HepG2 (cell line): ENCODE data around the gene AGR2. TPM values are rescaled to one million over a fixed set of nuclear protein-coding genes. Genes with fewer than 3 reads are reported as not detected.

ENCODE experiments used
- ARNT ChIP-seq: fragments of 450-650 bp; IDR thresholded peaks from 2 replicates; pipeline ENCODE4 v1.6.1; 2017
- CREB1 ChIP-seq, 2 experiments: fragments of 450-650 bp in 1 of 2; IDR thresholded peaks; 2 replicates each; pipeline ENCODE4 v1.6.1; 2016 to 2017; ENCODE audit warnings: control low read depth in 1 of 2, mild to moderate bottlenecking in 1 of 2, missing compliant biosample characterization in 1 of 2, missing genetic modification characterization in 1 of 2
- EP300 ChIP-seq, 3 experiments: sonication (generic) in 1 of 3; formaldehyde crosslinking in 1 of 3; IDR thresholded peaks; 2 replicates each; pipeline versions ENCODE4 v1.5.1 to v1.6.1; 2011 to 2020; ENCODE audit warnings: low read depth in 2 of 3, low read length in 2 of 3, borderline replicate concordance in 1 of 3, improper control_type of control experiment in 1 of 3, mild to moderate bottlenecking in 1 of 3, missing genetic modification reagents in 1 of 3, moderate library complexity in 1 of 3
- FOXC1 ChIP-seq: sonication (generic); formaldehyde crosslinking; IDR thresholded peaks from 2 replicates; pipeline ENCODE4 v1.8.0; 2022; ENCODE audit warnings: mild to moderate bottlenecking, missing genetic modification reagents, borderline replicate concordance
- HDAC2 ChIP-seq: sonication (generic); formaldehyde crosslinking; IDR thresholded peaks from 2 replicates; pipeline ENCODE4 v1.4.0; 2020; ENCODE audit warnings: missing genetic modification reagents
- IKZF1 ChIP-seq: fragments of 450-650 bp; IDR thresholded peaks from 2 replicates; pipeline ENCODE4 v1.7.1; 2016
- JUND ChIP-seq: sonication (generic); formaldehyde crosslinking; IDR thresholded peaks from 2 replicates; pipeline ENCODE4 v1.8.0; 2022; ENCODE audit warnings: mild to moderate bottlenecking, missing genetic modification reagents
- LCORL ChIP-seq, 2 experiments: fragments of 450-650 bp in 1 of 2; sonication (generic) in 1 of 2; formaldehyde crosslinking in 1 of 2; IDR thresholded peaks; 2 replicates each; pipeline versions ENCODE4 v1.5.0 to v1.6.1; 2017 to 2020; ENCODE audit warnings: antibody characterized with exemption in 1 of 2, missing genetic modification reagents in 1 of 2
- MAZ ChIP-seq, 2 experiments: sonication (generic) in 1 of 2; formaldehyde crosslinking in 1 of 2; IDR thresholded peaks; 2 replicates each; pipeline versions ENCODE4 v1.5.0 to v1.6.1; 2012 to 2020; ENCODE audit warnings: low read depth in 2 of 2, mild to moderate bottlenecking in 2 of 2, borderline replicate concordance in 1 of 2, improper control_type of control experiment in 1 of 2, low read length in 1 of 2, missing genetic modification reagents in 1 of 2, moderate library complexity in 1 of 2
- NR2C2 ChIP-seq: sonication (generic); formaldehyde crosslinking; IDR thresholded peaks from 2 replicates; pipeline ENCODE4 v1.4.0; 2020; ENCODE audit warnings: missing genetic modification reagents, mild to moderate bottlenecking, moderate library complexity, borderline replicate concordance
- PAXIP1 ChIP-seq: sonication (generic); formaldehyde crosslinking; conservative IDR thresholded peaks from 2 replicates; pipeline ENCODE4 v1.4.0; 2020; ENCODE audit warnings: mild to moderate bottlenecking, missing genetic modification reagents, moderate library complexity
- PLRG1 ChIP-seq: fragments of 450-650 bp; conservative IDR thresholded peaks from 2 replicates; pipeline ENCODE4 v1.6.1; 2016
- SNAPC2 ChIP-seq: sonication (generic); formaldehyde crosslinking; IDR thresholded peaks from 2 replicates; pipeline ENCODE4 v1.8.1; 2022; ENCODE audit warnings: mild to moderate bottlenecking, missing genetic modification reagents
- THAP9 ChIP-seq: sonication (generic); formaldehyde crosslinking; IDR thresholded peaks from 2 replicates; pipeline ENCODE4; 2020; ENCODE audit warnings: missing genetic modification reagents, mild to moderate bottlenecking, borderline replicate concordance
- TMF1 ChIP-seq: sonication (generic); formaldehyde crosslinking; IDR thresholded peaks from 2 replicates; pipeline ENCODE4 v1.8.1; 2022; ENCODE audit warnings: low read depth, missing genetic modification reagents
- ZBTB49 ChIP-seq: sonication (generic); formaldehyde crosslinking; IDR thresholded peaks from 2 replicates; pipeline ENCODE4 v1.4.0; 2020; ENCODE audit warnings: missing genetic modification reagents, borderline replicate concordance
- ZNF326 ChIP-seq: sonication (generic); formaldehyde crosslinking; IDR thresholded peaks from 2 replicates; pipeline ENCODE4 v1.4.0; 2020; ENCODE audit warnings: missing genetic modification reagents, borderline replicate concordance
- ZNF550 ChIP-seq: sonication (generic); formaldehyde crosslinking; IDR thresholded peaks from 2 replicates; pipeline ENCODE4 v1.4.0; 2020; ENCODE audit warnings: mild to moderate bottlenecking, missing genetic modification reagents, borderline replicate concordance
- polyA plus RNA-seq, 8 experiments: library from polyadenylated mRNA; depleted of rRNA in 3 of 8; stranded (reverse) in 7 of 8; unstranded in 1 of 8; fragments of >200 nt; fragmentation: Illumina TruSeq in 4 of 8; extraction: Trizol in 4 of 8; gene quantifications; 2 replicates each; pipeline versions ENCODE4 v1.2.1 to v1.2.3, GENCODE V29; 2011 to 2016; ENCODE audit warnings: low read depth in 4 of 8, missing spikeins in 1 of 8, mixed read lengths in 1 of 8; ENCODE audit not compliant: insufficient read depth in 1 of 8
- total RNA-seq, 5 experiments: library from RNA; depleted of rRNA; stranded (reverse); fragments of >200 nt; fragmentation: Illumina TruSeq; extraction: Trizol; gene quantifications; 2 replicates each; pipeline ENCODE4 v1.2.3, GENCODE V29; 2016; ENCODE audit warnings: low read depth in 1 of 5

Gene AGR2
- total and polyA plus RNA-seq, 2 of the 13 experiments (the other 11 are each of a cell fraction or from before 2014, with no cell fraction given): 1.7 to 2.9 TPM

- no peak for TF ChIP-seq THAP9 (CRISPR knock-in tag)
- peak; percentile 47; the same call in 1 of the 2 replicates for TF ChIP-seq MAZ (IDR thresholded peaks at IDR 0.05; ENCODE audit: borderline replicate concordance, low read depth, low read length)
- 0 out of 2 replicates have a peak, but pooled peaks have one; percentile 15 for TF ChIP-seq MAZ (CRISPR knock-in tag; IDR thresholded peaks at IDR 0.05; ENCODE audit: low read depth)
- no peak for TF ChIP-seq IKZF1
- TF ChIP-seq ZNF550 (CRISPR knock-in tag): no peak
- 0 out of 4 replicates have a peak, but pooled peaks of 1 of the 2 experiments have one; percentile 6 for TF ChIP-seq EP300 (IDR thresholded peaks at IDR 0.05; ENCODE audit: low read depth in 2 of 2, low read length in 2 of 2)
- no peak for TF ChIP-seq EP300 (CRISPR knock-in tag; IDR thresholded peaks at IDR 0.05; ENCODE audit: borderline replicate concordance)
- TF ChIP-seq SNAPC2 (CRISPR knock-in tag): peak; percentile 70; the same call in 1 of the 2 replicates
- no peak for TF ChIP-seq JUND (CRISPR knock-in tag)
- peak; percentile 76 for TF ChIP-seq CREB1 (IDR thresholded peaks at IDR 0.05)
- TF ChIP-seq CREB1 (CRISPR knock-in tag; IDR thresholded peaks at IDR 0.05): peak; percentile 70
- TF ChIP-seq LCORL (IDR thresholded peaks at IDR 0.05): no peak
- peak; percentile 67 for TF ChIP-seq LCORL (CRISPR knock-in tag; IDR thresholded peaks at IDR 0.05)
- TF ChIP-seq PLRG1: no peak
- no peak for TF ChIP-seq NR2C2 (CRISPR knock-in tag)
- no peak for TF ChIP-seq ARNT
- TF ChIP-seq PAXIP1 (CRISPR knock-in tag): peak; percentile 50; the same call in 1 of the 2 replicates
- no peak for TF ChIP-seq ZBTB49 (CRISPR knock-in tag)
- no peak for TF ChIP-seq ZNF326
- peak; percentile 43; the same call in 1 of the 2 replicates for TF ChIP-seq HDAC2 (CRISPR knock-in tag)
- peak; percentile 75; the same call in 1 of the 2 replicates for TF ChIP-seq FOXC1
- TF ChIP-seq TMF1 (CRISPR knock-in tag): no peak
These were observed 51.5 kb downstream of the AGR2 start, which contains the start of gene TSPAN13 (continued) for GRCh38 chr7:16753102-16753931.
